ENCODE measurements around the gene KCNN4. TPM values are rescaled to one million over a fixed set of nuclear protein-coding genes. Genes with fewer than 3 reads are reported as not detected.

The KCNN4 gene
- total RNA-seq, 1 experiment from 2014 or later, result 0.26 TPM

GRCh38 chr19:43724896-43725295 is 55.9 kb downstream of the KCNN4 start:
- Histone ChIP-seq H3K56ac (ENCODE audit: insufficient read length, low read depth, low read length) (no peak overlapping the region), H3K4me1 (ENCODE audit: insufficient read depth, low read length) (no peaks in the 10 kb centered on the region), H3T11ph (ENCODE audit: low read length) (no peak overlapping the region), H3K14ac (ENCODE audit: insufficient read depth, low read length) (no peak overlapping the region), H3K18ac (ENCODE audit: insufficient read length, low read depth, low read length) (no peak overlapping the region), H4K8ac (replicated peaks; ENCODE audit: insufficient read length, low read depth, low read length) (no peak overlapping the region), H3K23ac (ENCODE audit: insufficient read length, low read depth, low read length) (no peak overlapping the region), H2BK5ac (ENCODE audit: insufficient read length, low read length) (no peak overlapping the region), H3K9ac (ENCODE audit: extremely low read depth, insufficient read length, low read length) (no peak overlapping the region), H3K4me2 (ENCODE audit: insufficient read depth, insufficient read length, low read length) (no peak overlapping the region), H3K27ac (ENCODE audit: insufficient read length, low read depth, low read length) (no peak overlapping the region), H3K23me2 (ENCODE audit: insufficient read length, low read depth, low read length, poor library complexity, severe bottlenecking) (peaks cover 2% of the 10 kb centered on the region), H2BK15ac (ENCODE audit: low read depth, low read length) (no peak overlapping the region), H3K79me2 (ENCODE audit: insufficient read depth, low read length) (no peaks in the 10 kb centered on the region), H3K27me3 (ENCODE audit: insufficient read depth, low read length) (no peaks in the 10 kb centered on the region), H4K91ac (ENCODE audit: insufficient read length, low read depth, low read length) (no peak overlapping the region), H3K4ac (ENCODE audit: low read depth, low read length) (no peak overlapping the region), H3K9me3 (ENCODE audit: control insufficient read depth, low read depth, low read length) (no peaks in the 10 kb centered on the region), H3K79me1 (ENCODE audit: insufficient read depth, low read depth, low read length, poor library complexity, severe bottlenecking) (no peaks in the 10 kb centered on the region), H2AFZ (ENCODE audit: low read length) (no peak overlapping the region), H4K20me1 (ENCODE audit: control insufficient read depth, insufficient read depth, insufficient read length) (no peaks in the 10 kb centered on the region), H2BK120ac (ENCODE audit: low read depth, low read length, poor library complexity, severe bottlenecking) (no peak overlapping the region), H2AK5ac (ENCODE audit: insufficient read length, low read length) (no peak overlapping the region), H2BK12ac (ENCODE audit: insufficient read length, low read depth, low read length) (no peak overlapping the region), H2BK20ac (ENCODE audit: low read depth, low read length, poor library complexity, severe bottlenecking) (no peak overlapping the region), H4K5ac (ENCODE audit: insufficient read length, low read depth, low read length) (no peak overlapping the region)
- no peak overlapping the region for H3K4me3 Mint-ChIP-seq
- H3K27me3 Mint-ChIP-seq (ENCODE audit: low read depth), result peaks cover 4% of the 10 kb centered on the region; the same call in 1 of the 2 replicates
- peaks cover 5 to 18% (median 8%) of the 10 kb centered on the region in 3 experiments; a peak in 5 of 7 replicates for H3K36me3 Mint-ChIP-seq (ENCODE audit: insufficient read depth in 1 of 3, low read depth in 3 of 3)
- no peaks in the 10 kb centered on the region for H3K9me3 Mint-ChIP-seq
- no peak for TF ChIP-seq CTCF (conservative IDR thresholded peaks at IDR 0.05)
- H3K27ac Mint-ChIP-seq, result no peak overlapping the region
- peaks cover 0 to 4% of the 10 kb centered on the region in 2 experiments; a peak in 1 of 4 replicates for H3K4me1 Mint-ChIP-seq
- WGBS (ENCODE audit: extremely low coverage, insufficient read length, low lambda C conversion rate), result no CpG with 5 or more reads among the region's 8 CpGs
- no peak for DNase-seq
